GM18858 (cell line): ENCODE measurements around the gene GDPGP1.
"Not testable (repeated sequence)": the region's sequence is repeated elsewhere in the genome, so short reads cannot be mapped to it uniquely, and the experiment has no call there.

Experiments used
- ATAC-seq: cut with Tn5 transposase; IDR thresholded peaks from one replicate; pipeline ENCODE4 v1.9.1; 2021; ENCODE audit not compliant: unreplicated experiment

GDPGP1 gene

GRCh38 chr15:90259524-90259923, 25.5 kb downstream of the GDPGP1 start:
- peak; percentile 75 for ATAC-seq

- not testable (repeated sequence) for ATAC-seq
Measured at GRCh38 chr15:90260731-90261130, 26.7 kb downstream of the GDPGP1 start.

DNA sequence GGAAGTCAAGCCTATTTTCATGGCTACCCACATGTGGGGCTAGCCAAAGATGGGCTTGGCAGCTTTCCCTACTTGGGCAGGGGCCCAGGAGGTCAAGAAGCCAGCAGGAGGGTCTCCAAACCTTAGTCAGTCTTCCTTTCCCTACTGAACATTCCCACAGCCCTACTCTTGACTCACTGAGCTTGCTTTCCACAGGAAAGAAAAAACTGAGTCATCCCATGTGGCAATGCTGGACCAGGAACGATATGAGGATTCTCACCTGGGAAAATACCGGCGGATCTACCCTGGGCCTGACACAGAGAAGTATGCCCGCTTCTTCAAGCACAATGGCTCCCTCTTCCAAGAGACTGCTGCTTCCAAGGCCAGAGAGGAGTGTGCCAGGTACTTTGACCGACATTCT, 27.8 kb downstream of the GDPGP1 start:
- ATAC-seq, result no peak

- ATAC-seq, result no peak
Measured at GRCh38 chr15:90262426-90262825, 28.4 kb downstream of the GDPGP1 start.

DNA sequence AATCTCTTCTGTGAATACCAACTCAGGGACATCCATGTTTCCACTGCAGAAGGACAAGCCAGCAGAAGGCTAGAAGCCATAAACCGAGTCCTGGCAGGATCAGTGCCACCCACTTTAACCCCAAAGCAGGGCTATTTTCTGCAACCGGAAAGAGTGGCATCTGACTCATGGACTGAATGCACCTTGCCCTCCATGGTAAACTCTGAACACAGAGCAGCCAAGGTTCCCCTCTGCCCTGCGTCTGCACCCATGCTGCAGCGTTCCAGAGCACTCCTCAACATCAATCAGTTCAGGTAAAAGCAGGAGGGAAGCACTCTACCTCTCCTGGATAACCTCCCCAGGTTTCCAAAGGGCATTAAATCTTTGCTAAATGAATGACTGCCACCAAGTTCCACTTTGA, 30.7 kb downstream of the GDPGP1 start:
- ATAC-seq, result no peak

DNA sequence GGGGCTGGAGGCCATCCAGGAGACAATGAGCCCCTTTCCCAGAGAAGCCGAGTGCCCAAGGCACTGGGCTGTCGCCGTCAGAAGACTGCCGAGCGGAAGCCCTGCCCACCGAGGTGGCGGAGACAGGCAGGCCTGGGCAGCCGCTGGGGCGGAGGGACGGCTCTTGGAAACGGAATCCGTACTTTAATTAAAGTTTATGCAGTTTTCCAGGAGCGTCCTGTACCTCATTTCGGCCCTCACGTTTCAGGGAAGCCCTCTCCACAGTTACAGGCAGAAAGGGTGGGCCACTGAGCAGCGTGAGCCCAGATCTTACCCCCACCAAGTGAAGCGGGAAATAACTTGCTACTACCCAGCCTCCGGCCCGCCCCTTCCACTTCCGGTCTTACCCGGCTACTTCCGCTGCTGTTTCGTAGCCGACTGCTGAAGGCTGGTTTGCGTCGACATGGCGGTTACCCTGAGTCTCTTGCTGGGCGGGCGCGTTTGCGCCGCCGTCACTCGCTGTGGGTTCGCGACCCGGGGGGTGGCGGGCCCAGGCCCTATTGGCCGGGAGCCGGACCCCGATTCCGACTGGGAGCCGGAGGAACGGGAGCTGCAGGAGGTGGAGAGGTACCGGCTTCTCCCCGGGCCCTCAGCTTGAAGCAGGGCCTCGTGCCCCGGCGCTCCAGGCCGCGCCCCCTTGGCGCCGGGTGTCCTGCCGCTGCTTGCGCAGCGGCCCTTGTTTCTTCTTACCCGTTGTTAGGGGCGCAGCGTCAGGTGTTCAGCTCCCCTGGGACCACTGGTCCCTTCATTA, 31.5 kb downstream of the GDPGP1 start, which contains the start of gene NGRN:
NGRN (plus strand) TSS at position 402 of the 790 bp plus-strand sequence; CDS start at position 443, 41 bp downstream.
- ATAC-seq, result peak; percentile 84

DNA sequence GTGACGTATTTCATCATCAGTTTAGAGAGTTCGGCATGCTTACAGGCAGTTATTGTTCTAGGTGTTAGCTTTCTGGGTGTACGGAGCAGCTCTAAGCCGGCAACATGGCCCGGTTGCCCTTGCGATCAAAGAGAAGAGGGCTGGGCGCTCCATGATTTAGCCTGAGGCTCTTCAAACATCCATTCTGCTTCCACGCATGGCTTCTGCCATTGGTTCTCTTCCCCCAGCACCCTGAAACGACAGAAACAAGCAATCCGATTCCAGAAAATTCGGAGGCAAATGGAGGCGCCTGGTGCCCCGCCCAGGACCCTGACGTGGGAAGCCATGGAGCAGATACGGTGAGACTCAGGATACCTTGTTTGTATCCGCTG, 32.0 kb downstream of the GDPGP1 start:
- no peak for ATAC-seq

DNA sequence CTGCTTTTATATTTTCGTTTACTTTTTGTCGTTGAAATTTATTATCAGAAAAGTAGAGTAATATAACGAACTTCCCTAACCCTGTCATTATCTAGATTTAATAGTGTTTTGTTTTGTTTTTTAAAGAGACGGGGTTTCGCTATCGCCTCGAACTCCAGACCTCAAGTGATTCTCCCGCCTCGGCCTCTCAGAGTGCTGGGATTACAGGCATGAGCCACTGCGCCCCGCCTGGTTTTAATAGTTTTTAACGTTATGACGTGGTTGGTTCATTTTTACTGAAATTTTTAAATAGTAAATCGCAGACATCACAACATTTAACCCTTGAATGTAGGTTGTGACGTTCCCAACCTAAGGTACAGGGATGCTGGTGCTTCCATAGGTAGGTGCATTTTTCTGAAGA, 32.5 kb downstream of the GDPGP1 start:
- no peak for ATAC-seq

GRCh38 chr15:90268415-90268814, 34.4 kb downstream of the GDPGP1 start:
- no peak for ATAC-seq

GRCh38 chr15:90270502-90271150, 36.6 kb downstream of the GDPGP1 start:
- ATAC-seq, result no peak

- ATAC-seq, result no peak
Measured at GRCh38 chr15:90271459-90272166, 37.6 kb downstream of the GDPGP1 start.

GRCh38 chr15:90278467-90278866, 44.5 kb downstream of the GDPGP1 start:
- not testable (repeated sequence) for ATAC-seq

DNA sequence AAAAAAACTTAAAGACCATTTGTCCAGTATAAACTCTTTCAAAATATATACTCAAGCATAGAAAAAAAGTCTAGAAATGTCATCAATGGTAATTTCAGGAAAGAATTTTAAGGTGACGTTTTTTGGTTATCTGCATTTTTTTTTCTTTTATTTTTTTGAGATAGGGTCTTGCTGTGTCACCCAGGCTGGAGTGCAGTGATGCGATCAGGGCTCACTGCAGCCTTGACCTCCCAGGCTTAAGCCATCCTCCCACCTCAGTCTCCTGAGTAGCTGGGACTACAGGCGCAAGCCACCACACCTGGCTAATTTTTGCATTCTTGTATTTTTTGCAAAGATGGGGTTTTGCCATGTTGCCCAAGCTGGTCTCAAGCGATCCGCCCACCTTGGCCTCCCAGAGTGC, 46.7 kb downstream of the GDPGP1 start:
- not testable (repeated sequence) for ATAC-seq

DNA sequence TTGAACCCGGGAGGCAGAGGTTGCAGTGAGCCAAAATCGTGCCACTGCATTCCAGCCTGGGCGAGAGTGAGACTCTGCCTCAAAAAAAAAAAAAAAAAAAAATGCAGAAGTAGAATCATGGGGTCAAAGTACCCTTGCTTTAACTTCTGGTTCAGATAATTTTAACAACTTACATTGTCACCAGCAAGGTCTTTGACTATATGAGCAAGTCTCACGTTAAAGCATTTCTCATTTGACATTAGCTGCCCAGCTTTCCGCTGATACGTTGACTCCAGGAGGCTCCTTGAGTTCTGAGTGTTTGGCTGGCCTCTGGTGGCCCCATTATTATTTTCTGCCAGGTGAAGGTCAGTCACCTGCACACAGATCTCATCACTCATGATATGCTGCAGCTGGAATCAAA, 47.6 kb downstream of the GDPGP1 start:
- not testable (repeated sequence) for ATAC-seq

- ATAC-seq, result no peak
Measured at GRCh38 chr15:90286678-90287077, 52.7 kb downstream of the GDPGP1 start.

DNA sequence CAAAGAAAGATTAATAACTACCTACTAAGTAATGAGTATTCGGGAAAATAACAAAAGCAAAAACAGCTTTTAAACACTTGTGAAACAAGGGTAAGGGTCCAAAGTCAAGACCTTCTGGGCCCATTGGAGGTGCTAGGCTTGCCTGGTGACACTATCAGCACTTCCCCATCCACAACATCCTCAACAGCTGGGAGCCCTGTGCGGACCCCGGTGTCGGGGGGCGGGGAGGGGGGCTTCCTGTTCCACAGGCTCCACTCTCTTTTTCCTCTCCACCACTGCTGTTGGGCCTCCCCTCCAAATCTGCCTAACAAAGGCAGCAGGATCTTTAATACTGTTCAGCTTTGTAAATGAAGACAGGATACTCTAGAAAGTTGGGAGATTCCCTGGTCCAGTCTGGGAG, 53.1 kb downstream of the GDPGP1 start:
- ATAC-seq, result no peak

DNA sequence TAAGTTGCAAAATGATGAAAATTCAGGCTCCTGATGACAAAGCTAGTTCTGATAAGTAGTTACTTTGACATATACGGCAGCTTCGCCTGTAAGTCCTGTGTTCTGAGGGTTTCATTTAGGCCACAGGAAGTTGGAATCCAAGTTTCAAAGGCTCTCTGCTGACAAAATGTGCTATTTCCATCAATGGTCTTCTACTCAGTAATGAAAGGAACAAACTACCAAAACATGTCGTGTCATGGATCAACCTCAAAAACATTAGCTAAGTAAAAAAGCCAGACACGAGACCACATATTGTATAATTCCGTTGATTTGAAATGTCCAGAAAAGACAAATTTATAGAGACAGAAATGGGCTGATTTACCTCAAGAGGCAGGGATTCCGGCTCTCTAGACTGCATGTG, 53.9 kb downstream of the GDPGP1 start:
- no peak for ATAC-seq

- ATAC-seq, result no peak
Measured at GRCh38 chr15:90291679-90292356, 57.8 kb downstream of the GDPGP1 start.

GRCh38 chr15:90293040-90293810, 59.2 kb downstream of the GDPGP1 start:
- not testable (repeated sequence) for ATAC-seq

DNA sequence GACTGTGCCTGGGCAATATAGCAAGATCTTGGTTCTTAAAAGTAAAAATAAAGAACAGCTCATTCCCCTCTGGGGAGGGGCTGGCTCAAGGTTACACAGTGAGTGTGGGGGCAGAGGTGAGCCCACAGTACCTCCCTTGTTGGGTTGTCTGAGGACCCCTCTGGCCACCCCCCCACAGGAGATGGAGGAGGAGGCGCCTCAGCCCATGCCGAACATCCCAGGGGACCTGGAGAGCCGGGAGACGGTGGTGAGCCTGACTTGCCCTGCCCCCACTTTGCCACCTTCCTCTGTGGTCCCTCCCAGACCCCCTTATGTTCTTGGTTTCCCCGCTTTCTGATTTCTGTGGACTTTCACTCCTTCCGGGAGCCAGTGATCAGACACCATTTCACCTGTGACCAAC, 60.1 kb downstream of the GDPGP1 start:
- ATAC-seq, result no peak
